DMS53 treated with DMSO at 0.1 percent for 48 hours (cell line): ENCODE results near the gene MRGPRG.

ENCODE experiments used
- DNase-seq: peaks from one replicate; lab custom pipeline; 2025; ENCODE audit not compliant: unreplicated experiment; lab: John Stamatoyannopoulos, UW

MRGPRG gene

GRCh38 chr11:3195251-3196160 is 23.1 kb downstream of the MRGPRG start:
- DNase-seq = no peak

GRCh38 chr11:3194016-3194816 is 24.4 kb downstream of the MRGPRG start:
- DNase-seq = no peak

GRCh38 chr11:3193373-3194015 is 25.1 kb downstream of the MRGPRG start:
- no peak for DNase-seq

DNA sequence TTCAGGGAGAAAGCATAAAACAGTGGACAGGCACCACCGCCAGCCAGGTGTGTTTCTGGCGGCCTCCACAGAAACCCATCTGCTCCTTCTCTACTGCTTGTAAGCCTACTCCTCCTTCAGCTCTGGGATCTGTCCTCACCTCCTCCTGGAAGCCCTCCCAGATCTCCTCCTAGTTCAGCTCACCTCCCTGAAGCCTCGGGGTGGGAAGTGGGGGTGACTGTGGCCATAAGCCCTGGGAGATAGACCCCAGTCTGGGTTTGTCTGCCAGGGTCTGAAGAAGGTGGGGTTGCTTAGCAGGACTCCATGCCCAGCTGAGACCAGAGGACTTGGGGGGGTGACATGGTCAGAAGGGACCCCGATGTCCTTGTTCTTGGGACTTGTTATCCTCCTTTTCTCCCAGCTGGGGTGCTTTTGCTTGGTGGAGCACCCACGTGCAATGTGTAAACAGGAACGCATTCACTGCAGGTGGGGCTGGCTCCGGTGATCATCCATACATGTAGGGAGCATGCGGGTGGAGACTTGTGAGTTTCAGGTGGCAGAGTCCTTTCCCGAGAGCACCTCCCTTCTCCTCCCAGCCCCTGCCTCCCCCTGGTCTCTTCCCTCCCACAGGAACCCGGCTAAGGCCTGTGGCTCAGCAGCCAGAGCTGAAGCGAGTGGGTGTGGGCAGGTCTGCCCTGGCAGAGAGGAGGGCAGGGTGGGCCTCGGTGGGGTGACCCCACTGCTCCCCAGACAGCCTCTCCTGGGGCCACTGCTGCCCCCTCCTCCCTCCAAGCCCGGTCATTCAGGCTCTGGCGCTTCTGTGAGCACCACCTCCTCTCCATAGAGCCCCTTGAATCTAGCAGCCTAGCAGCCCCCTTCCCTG is 25.9 kb downstream of the MRGPRG start:
- no peak for DNase-seq

- DNase-seq = no peak
Observed at GRCh38 chr11:3191586-3192324, 26.9 kb downstream of the MRGPRG start.

- no peak for DNase-seq
Observed at GRCh38 chr11:3190600-3190999, 28.0 kb downstream of the MRGPRG start.

DNA sequence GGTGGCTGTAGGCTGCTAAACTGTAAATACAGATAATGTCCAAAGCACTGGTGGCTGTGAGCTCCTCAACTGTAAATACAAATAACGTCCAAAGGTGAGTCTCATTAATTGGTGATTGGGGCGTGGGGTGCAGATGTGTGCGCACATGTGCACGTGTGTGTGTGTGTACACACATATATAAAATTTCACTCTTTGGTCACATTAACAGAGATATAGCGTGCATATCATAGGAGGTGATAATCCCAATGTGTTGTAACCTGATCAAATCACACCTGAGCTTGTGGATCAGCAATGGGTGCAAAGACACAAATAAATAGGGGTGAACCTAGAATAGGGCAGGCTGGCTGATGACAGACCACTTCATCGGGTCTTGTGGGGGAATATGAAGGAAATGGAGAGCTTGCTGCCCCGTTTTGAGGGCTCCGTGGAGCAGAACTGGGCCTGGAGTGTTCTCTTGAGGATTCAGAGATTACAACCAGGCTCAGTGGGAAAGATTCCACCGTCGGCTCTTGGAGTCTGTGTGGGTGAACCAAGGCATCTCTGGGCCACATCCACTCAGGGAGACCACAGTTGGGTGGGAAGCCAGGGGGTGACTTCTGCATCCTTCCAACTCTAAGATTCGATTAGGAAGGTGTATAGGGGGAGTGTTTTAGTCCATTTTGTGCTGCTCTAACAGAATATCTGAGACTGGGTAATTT is 28.6 kb downstream of the MRGPRG start:
- DNase-seq = no peak

DNA sequence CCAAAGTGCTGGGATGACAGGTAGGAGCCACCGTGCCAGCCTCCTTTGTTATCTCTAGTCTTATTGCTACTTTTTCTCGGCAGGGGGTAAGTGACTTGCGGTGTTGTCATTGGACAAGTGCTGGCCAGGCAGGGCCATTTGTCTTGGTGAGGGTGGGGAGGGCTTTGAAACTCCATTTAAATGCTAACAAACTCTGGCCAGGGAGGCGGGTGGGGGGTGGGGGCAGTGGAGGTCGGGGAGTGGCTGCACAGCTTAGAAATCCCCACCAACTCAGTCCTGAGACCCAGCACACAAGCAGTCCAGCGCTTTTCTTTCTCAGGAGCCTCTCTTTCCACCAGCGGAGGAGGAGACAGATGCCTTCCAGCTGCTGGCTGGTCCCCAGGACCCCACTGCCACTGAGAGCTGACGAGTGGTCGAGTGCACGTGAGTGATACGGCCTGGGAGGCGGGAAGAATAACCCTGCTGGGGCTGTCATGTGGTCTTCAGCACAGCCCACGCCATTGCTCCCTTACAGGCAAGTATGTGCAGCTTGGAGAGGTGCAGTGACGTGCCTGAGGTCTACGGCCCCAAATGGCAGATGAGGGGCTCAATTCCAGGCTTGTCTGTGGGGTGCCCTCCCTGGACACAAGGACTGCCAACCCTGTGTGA is 29.3 kb downstream of the MRGPRG start:
- no peak for DNase-seq

DNA sequence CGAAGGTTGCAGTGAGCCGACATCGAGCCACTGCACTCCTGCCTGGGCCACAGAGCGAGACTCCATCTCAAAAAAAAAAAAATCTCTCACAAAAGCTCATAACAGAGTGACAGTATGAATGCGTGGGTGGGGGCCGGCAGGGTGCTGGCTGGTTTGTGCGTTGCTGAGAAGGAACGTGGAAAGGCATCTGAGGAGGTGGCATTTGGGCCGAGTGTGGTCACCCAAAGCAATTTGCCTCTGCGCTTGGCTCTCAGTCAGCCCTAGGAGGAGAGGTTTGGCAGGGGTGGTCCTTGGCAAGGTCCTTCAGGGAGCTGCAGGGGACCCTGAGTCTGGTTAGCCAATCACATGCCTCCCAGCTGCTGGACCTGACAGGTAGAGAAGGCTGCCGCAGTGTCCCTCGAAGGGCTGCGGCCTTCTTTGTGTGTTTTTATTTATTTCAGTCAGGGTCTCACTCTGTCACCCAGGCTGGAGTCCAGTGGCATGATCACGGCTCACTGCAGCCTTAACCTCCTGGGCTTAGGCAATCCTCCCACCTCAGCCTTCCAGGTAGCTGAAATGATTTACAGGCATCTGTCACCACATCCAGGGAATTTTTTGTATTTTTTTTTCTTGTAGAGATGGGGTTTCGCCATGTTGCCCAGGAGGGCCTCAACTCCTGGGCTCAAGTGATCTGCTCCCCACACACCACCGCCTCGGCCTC is 30.0 kb downstream of the MRGPRG start:
- no peak for DNase-seq

- no peak for DNase-seq
Observed at GRCh38 chr11:3186166-3186953, 32.3 kb downstream of the MRGPRG start.

GRCh38 chr11:3184732-3185347 is 33.8 kb downstream of the MRGPRG start:
- no peak for DNase-seq

GRCh38 chr11:3183523-3183922 is 35.1 kb downstream of the MRGPRG start:
- DNase-seq = no peak

- no peak for DNase-seq
Observed at GRCh38 chr11:3182462-3182852, 36.2 kb downstream of the MRGPRG start.

GRCh38 chr11:3181725-3182461 is 36.7 kb downstream of the MRGPRG start:
- no peak for DNase-seq

GRCh38 chr11:3180869-3181268 is 37.7 kb downstream of the MRGPRG start:
- no peak for DNase-seq

DNA sequence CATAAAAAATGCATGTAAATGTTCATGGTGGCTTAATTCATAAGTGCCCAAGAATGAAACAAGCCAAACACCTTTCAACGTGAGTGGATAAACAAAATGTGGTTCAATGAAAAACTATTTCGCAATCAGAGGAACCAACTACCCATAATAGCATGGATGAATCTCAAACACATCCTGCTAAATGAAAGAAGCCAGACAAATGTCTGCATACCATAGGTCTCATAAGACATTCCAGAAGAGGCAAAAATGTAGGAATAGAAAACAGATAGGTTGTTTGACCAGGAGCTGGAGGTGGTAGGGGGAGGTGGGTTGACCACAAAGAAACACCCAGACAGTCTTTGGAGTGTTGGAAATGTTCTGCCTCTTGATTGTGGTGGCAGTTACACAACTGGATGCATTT is 40.3 kb downstream of the MRGPRG start:
- no peak for DNase-seq
